ENCODE data around the gene PHLDB1. TPM values are rescaled to one million over a fixed set of nuclear protein-coding genes. Genes with fewer than 3 reads are reported as not detected.

Gene PHLDB1
- total RNA-seq, 3 donors from 2014 or later: 79.4 to 116 (median 115) TPM

DNA sequence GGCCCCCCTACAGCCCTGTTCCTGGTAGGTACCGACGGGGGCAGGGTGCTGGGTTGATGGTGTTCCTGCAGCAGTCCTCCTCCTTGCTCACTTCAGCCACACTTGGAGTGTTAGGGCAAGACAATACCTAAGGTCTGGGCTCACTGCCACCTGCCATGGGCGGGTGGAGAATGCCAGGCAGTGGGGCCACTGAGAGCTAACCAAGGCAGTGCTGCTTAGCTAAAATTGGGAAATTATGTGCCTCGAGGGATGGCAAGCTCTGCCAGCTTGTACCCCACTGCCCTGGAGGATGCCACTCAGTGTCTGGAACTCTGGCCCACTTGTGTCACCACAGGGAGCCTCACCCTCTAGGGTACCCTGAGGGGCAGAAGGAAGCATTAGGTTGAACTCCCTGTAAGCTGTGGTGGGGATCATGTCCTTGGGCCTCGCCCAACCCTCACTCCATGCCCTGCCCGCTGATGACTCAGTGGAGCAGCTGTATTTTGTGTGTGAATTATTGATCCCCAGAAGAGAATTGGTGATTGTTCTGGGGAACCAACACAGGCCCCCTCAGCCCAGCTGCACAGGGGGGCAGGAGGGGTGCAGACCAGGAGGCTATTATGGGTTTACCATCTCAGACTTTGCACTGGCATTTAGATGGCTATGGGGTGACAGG is 17.7 kb downstream of the PHLDB1 start:
- no peaks in the 10 kb centered on the region for H3K36me3 ChIP-seq (ENCODE audit: low read depth)
- ATAC-seq (no peak), DNase-seq (peak in 1 of 3 donors; percentile 37)
- no peak overlapping the region for H3K4me3 ChIP-seq
- intact Hi-C loops (cut with DNase I, micrococcal nuclease): no loop called here
- H3K4me1 ChIP-seq (ENCODE audit: low read depth): peaks cover 24% of the 10 kb centered on the region
- TF ChIP-seq, protein P1, sequence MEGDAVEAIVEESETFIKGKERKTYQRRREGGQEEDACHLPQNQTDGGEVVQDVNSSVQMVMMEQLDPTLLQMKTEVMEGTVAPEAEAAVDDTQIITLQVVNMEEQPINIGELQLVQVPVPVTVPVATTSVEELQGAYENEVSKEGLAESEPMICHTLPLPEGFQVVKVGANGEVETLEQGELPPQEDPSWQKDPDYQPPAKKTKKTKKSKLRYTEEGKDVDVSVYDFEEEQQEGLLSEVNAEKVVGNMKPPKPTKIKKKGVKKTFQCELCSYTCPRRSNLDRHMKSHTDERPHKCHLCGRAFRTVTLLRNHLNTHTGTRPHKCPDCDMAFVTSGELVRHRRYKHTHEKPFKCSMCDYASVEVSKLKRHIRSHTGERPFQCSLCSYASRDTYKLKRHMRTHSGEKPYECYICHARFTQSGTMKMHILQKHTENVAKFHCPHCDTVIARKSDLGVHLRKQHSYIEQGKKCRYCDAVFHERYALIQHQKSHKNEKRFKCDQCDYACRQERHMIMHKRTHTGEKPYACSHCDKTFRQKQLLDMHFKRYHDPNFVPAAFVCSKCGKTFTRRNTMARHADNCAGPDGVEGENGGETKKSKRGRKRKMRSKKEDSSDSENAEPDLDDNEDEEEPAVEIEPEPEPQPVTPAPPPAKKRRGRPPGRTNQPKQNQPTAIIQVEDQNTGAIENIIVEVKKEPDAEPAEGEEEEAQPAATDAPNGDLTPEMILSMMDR (IDR thresholded peaks at IDR 0.05): no peak
- no peaks in the 10 kb centered on the region for H3K9me3 ChIP-seq

DNA sequence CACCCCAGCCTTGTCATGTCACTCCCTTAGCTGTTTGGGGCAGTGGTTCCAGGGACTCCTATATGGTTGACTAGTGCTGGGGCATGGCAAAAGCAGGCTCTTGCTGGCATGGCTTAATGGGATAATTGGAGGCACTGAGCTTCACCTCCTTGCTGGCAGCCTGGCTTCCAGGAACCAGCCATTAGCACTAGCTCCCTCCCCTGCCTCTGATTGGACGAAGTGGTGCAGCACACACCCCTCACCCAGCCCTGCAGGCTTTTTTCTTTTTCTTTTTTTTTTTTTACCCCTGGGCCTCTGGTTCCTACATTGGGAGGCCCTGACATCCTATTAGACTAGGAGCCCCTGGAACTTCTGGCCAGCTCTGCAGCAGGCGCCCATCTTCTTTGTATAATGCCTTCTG is 18.6 kb downstream of the PHLDB1 start:
- Histone ChIP-seq H3K4me3 (no peak overlapping the region), H3K4me1 (ENCODE audit: low read depth) (peaks cover 25% of the 10 kb centered on the region), H3K9me3 (no peaks in the 10 kb centered on the region), H3K36me3 (ENCODE audit: low read depth) (no peaks in the 10 kb centered on the region)
- DNase-seq: peak in 2 of 3 donors; percentile 19 to 22
- TF ChIP-seq, protein P1 (IDR thresholded peaks at IDR 0.05): no peak
- ATAC-seq: no peak
- intact Hi-C loops (cut with DNase I, micrococcal nuclease): no loop called here

DNA sequence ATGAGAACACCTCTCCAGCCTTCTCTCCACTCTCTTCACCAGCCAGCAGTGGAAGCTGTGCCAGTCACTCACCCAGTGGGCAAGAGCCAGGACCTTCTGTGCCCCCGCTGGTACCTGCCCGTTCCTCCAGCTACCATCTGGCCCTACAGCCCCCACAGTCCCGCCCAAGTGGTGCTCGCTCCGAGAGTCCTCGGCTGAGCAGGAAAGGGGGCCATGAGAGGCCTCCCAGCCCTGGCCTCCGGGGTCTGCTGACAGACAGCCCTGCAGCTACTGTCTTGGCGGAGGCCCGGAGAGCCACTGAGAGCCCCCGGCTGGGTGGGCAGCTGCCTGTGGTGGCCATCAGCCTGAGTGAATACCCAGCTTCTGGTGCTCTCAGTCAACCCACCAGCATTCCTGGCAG is 20.2 kb downstream of the PHLDB1 start:
- Histone ChIP-seq H3K4me3 (no peak overlapping the region), H3K4me1 (ENCODE audit: low read depth) (peaks cover 30% of the 10 kb centered on the region), H3K9me3 (no peaks in the 10 kb centered on the region), H3K36me3 (ENCODE audit: low read depth) (no peaks in the 10 kb centered on the region)
- ATAC-seq: no peak
- intact Hi-C loops (cut with DNase I, micrococcal nuclease): no loop called here
- DNase-seq: peak in 1 of 3 donors; percentile 27
- TF ChIP-seq, protein P1 (IDR thresholded peaks at IDR 0.05): no peak

DNA sequence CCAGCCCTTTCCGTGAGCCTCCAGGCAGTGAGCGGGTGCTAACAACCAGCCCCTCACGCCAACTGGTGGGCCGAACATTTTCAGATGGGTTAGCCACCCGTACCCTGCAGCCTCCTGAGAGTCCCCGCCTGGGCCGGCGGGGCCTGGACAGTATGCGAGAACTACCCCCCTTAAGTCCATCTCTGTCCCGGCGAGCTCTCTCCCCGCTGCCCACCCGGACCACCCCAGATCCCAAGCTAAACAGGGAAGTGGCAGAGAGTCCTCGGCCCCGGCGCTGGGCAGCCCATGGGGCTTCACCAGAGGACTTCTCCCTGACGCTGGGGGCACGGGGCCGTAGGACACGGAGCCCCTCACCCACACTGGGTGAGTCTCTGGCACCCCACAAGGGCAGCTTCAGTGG is 20.6 kb downstream of the PHLDB1 start:
- H3K4me3 ChIP-seq: no peak overlapping the region
- TF ChIP-seq, protein P1 (IDR thresholded peaks at IDR 0.05): no peak
- H3K4me1 ChIP-seq (ENCODE audit: low read depth): peaks cover 35% of the 10 kb centered on the region
- intact Hi-C loops (cut with DNase I, micrococcal nuclease): no loop called here
- DNase-seq (no peak), ATAC-seq (no peak)
- no peaks in the 10 kb centered on the region for H3K36me3 ChIP-seq (ENCODE audit: low read depth)
- H3K9me3 ChIP-seq: no peaks in the 10 kb centered on the region

DNA sequence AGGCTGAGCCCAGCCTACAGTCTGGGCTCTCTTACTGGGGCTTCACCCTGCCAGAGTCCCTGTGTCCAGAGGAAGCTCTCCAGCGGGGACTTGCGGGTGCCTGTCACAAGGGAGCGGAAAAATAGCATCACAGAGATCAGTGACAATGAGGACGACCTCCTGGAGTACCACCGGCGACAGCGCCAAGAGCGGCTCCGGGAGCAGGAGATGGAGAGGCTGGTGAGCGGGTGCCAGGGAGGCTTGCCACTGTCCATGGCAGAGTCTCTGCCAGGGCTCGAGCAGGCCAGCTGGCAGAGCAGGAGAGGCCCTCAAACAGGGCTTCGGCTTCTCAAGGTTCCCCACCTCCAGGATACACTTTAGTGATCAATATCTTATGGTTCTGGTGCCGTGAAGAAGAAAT is 21.0 kb downstream of the PHLDB1 start:
- DNase-seq: no peak
- TF ChIP-seq, protein P1 (IDR thresholded peaks at IDR 0.05): no peak
- no peaks in the 10 kb centered on the region for H3K9me3 ChIP-seq
- H3K4me1 ChIP-seq (ENCODE audit: low read depth): peaks cover 39% of the 10 kb centered on the region
- H3K4me3 ChIP-seq: no peak overlapping the region
- H3K36me3 ChIP-seq (ENCODE audit: low read depth): no peaks in the 10 kb centered on the region
- no peak for ATAC-seq
- intact Hi-C loops (cut with DNase I, micrococcal nuclease): no loop called here

All from mucosa of descending colon (tissue), 3 donors.